HepG2 (cell line): ENCODE measurements around the gene TMEM271. TPM values are rescaled to one million over a fixed set of nuclear protein-coding genes. Genes with fewer than 3 reads are reported as not detected.

Source experiments
- ATAC-seq: fragments of 200-7000 bp; cut with Tn5 transposase; 3 replicates; pipeline ENCODE4 v1.9.1; 2020; ENCODE audit warnings: mild to moderate bottlenecking, moderate library complexity
- BruUV-seq: library from RNA; stranded (reverse); fragments of 400-500 nt; replicated peaks from 2 replicates; lab custom pipeline; 2021; lab: Mats Ljungman, UMichigan
- CTCF ChIA-PET: fragments of 300-600 bp; formaldehyde crosslinking; extraction: SDS; loops from one replicate; lab custom pipeline; 2021; ENCODE audit warnings: low total read pairs, inconsistent platforms, low intra/inter-chr PET ratio; lab: Yijun Ruan, JAX
- POLR2A ChIA-PET: fragments of 350-600 bp; sonication (Branson Sonifier 250); formaldehyde crosslinking; loops from one replicate; lab custom pipeline; 2020; ENCODE audit warnings: antibody characterized with exemption, inconsistent platforms; lab: Yijun Ruan, JAX
- DNase-seq: peaks from one replicate; pipeline ENCODE4 v3.0.0-alpha.2; 2015; ENCODE audit warnings: low spot score
- FAIRE-seq: peaks from 3 replicates; lab custom pipeline; 2011; peaks lifted over from hg19 to GRCh38; lab: Jason Lieb, UNC
- H2AFZ ChIP-seq: one replicate; pipeline ENCODE4 v1.6.1; 2011; ENCODE audit warnings: low read length, inconsistent platforms
- H3K27ac ChIP-seq: fragments of 300-600 bp; 3 replicates; pipeline ENCODE4 v1.8.0; 2011; ENCODE audit warnings: mixed run types, mild to moderate bottlenecking, mixed read lengths, low read length, inconsistent platforms; ENCODE audit not compliant: insufficient read depth; ENCODE audit errors: extremely low read length
- H3K27me3 ChIP-seq, 2 experiments: fragments of 200-600 bp in 1 of 2; 2 replicates in 1 of 2; 3 replicates in 1 of 2; pipeline versions ENCODE4 v1.6.0 to v1.8.0; 2011; ENCODE audit warnings: low read length in 2 of 2, mild to moderate bottlenecking in 2 of 2, moderate library complexity in 2 of 2, inconsistent platforms in 1 of 2; ENCODE audit not compliant: insufficient read depth in 2 of 2, control insufficient read depth in 1 of 2
- H3K36me3 ChIP-seq, 2 experiments: fragments of 200-600 bp in 1 of 2; replicated peaks in 1 of 2; 2 replicates in 1 of 2; 3 replicates in 1 of 2; pipeline versions ENCODE4 v1.5.1 to v1.8.0; 2011; ENCODE audit warnings: low read length in 2 of 2, inconsistent platforms in 1 of 2; ENCODE audit not compliant: insufficient read depth in 2 of 2, control insufficient read depth in 1 of 2
- H3K4me1 ChIP-seq: 2 replicates; pipeline ENCODE4 v1.5.1; 2012; ENCODE audit warnings: low read length, inconsistent platforms; ENCODE audit not compliant: insufficient read depth
- H3K4me2 ChIP-seq: 2 replicates; pipeline ENCODE4 v1.6.0; 2011; ENCODE audit warnings: low read depth, low read length, inconsistent platforms
- H3K4me3 ChIP-seq, 3 experiments: fragments of 200-600 bp in 1 of 3; sonication (generic), shearing (Covaris generic) in 1 of 3; replicated peaks in 1 of 3; 2 replicates each; pipeline ENCODE4 v1.5.1; 2011 to 2016; ENCODE audit warnings: low read length in 3 of 3, inconsistent platforms in 2 of 3, low read depth in 2 of 3, mild to moderate bottlenecking in 2 of 3, control low read depth in 1 of 3, mixed read lengths in 1 of 3; ENCODE audit not compliant: insufficient read depth in 1 of 3
- H3K79me2 ChIP-seq: one replicate; pipeline ENCODE4 v1.6.1; 2011; ENCODE audit warnings: low read length, inconsistent platforms; ENCODE audit not compliant: insufficient read depth
- H3K9ac ChIP-seq: 2 replicates; pipeline ENCODE4 v1.6.0; 2011; ENCODE audit warnings: mild to moderate bottlenecking, low read depth, low read length, inconsistent platforms; ENCODE audit not compliant: insufficient read depth
- H3K9me3 ChIP-seq: 2 replicates; pipeline ENCODE4 v1.5.1; 2012; ENCODE audit warnings: mild to moderate bottlenecking, low read length
- H4K20me1 ChIP-seq: 2 replicates; pipeline ENCODE4 v1.6.0; 2011; ENCODE audit warnings: inconsistent platforms, mild to moderate bottlenecking, low read length, moderate library complexity; ENCODE audit not compliant: insufficient read depth
- ZNF362 ChIP-seq: sonication (generic); formaldehyde crosslinking; IDR thresholded peaks from 2 replicates; pipeline ENCODE4 v1.4.0; 2020; ENCODE audit warnings: missing genetic modification reagents, mild to moderate bottlenecking, borderline replicate concordance
- ZNF577 ChIP-seq: sonication (generic); formaldehyde crosslinking; IDR thresholded peaks from 2 replicates; pipeline ENCODE4 v1.4.0; 2020; ENCODE audit warnings: mild to moderate bottlenecking, low read depth, missing genetic modification reagents, borderline replicate concordance
- ZNF616 ChIP-seq: sonication (generic); formaldehyde crosslinking; IDR thresholded peaks from 2 replicates; pipeline ENCODE4 v1.5.0; 2020; ENCODE audit warnings: low read depth, mild to moderate bottlenecking, missing genetic modification reagents
- ZNF780A ChIP-seq: sonication (generic); formaldehyde crosslinking; IDR thresholded peaks from 2 replicates; pipeline ENCODE4 v1.8.0; 2022; ENCODE audit warnings: mild to moderate bottlenecking, missing genetic modification reagents, moderate library complexity
- ZNF878 ChIP-seq: sonication (generic); formaldehyde crosslinking; IDR thresholded peaks from 2 replicates; pipeline ENCODE4 v1.8.1; 2023; ENCODE audit warnings: mild to moderate bottlenecking, missing genetic modification reagents, moderate library complexity
- WGBS: methylation state at CpG from one replicate; pipeline ENCODE4 v1.1.6; 2017; ENCODE audit warnings: low lambda C conversion rate; 5-methylcytosine and 5-hydroxymethylcytosine counted together
- in situ Hi-C: cut with HindIII; loops from 2 replicates; pipeline ENCODE4 v1.10.0; 2017; ENCODE audit warnings: low pct_unique_long_range_greater_than_20kb; ENCODE audit not compliant: extremely low pct_ligation_motif_present
- intact Hi-C: fragments of 100-400 bp; cut with micrococcal nuclease; formaldehyde crosslinking; loops from one replicate; pipeline ENCODE4 v1.10.0; 2022; ENCODE audit not compliant: unreplicated experiment
- polyA plus RNA-seq, 8 experiments: library from polyadenylated mRNA; depleted of rRNA in 3 of 8; stranded (reverse) in 7 of 8; unstranded in 1 of 8; fragments of >200 nt; fragmentation: Illumina TruSeq in 4 of 8; extraction: Trizol in 4 of 8; gene quantifications; 2 replicates each; pipeline versions ENCODE4 v1.2.1 to v1.2.3, GENCODE V29; 2011 to 2016; ENCODE audit warnings: low read depth in 4 of 8, missing spikeins in 1 of 8, mixed read lengths in 1 of 8; ENCODE audit not compliant: insufficient read depth in 1 of 8
- total RNA-seq, 5 experiments: library from RNA; depleted of rRNA; stranded (reverse); fragments of >200 nt; fragmentation: Illumina TruSeq; extraction: Trizol; gene quantifications; 2 replicates each; pipeline ENCODE4 v1.2.3, GENCODE V29; 2016; ENCODE audit warnings: low read depth in 1 of 5
- TF ChIP-seq, protein P1 (sequence below): sonication (generic); formaldehyde crosslinking; IDR thresholded peaks from 2 replicates; pipeline ENCODE4 v1.8.1; 2023; ENCODE audit warnings: missing genetic modification reagents, mild to moderate bottlenecking, borderline replicate concordance

The TMEM271 gene
- total and polyA plus RNA-seq, 2 of the 13 experiments (the other 11 are each of a cell fraction or from before 2014, with no cell fraction given): not detected

GRCh38 chr4:531076-531475, 45.0 kb downstream of the TMEM271 start:
- FAIRE-seq (no peak), ATAC-seq (no peak), DNase-seq (no peak)
- H3K9ac ChIP-seq: no peak overlapping the region
- H4K20me1 ChIP-seq: no peaks in the 10 kb centered on the region
- WGBS: 96% methylated on average over 5 of the region's 11 CpGs
- no peaks in the 10 kb centered on the region for H3K79me2 ChIP-seq
- BruUV-seq: no TSS peak
- peaks cover 9% of the 10 kb centered on the region; the same call in 1 of the 2 replicates for H3K4me1 ChIP-seq
- H3K4me2 ChIP-seq: no peak overlapping the region
- H3K9me3 ChIP-seq: no peaks in the 10 kb centered on the region
- peaks cover 25 to 54% of the 10 kb centered on the region in 2 experiments; a peak in 4 of 5 replicates for H3K36me3 ChIP-seq
- no peak overlapping the region for H3K4me3 ChIP-seq
- CTCF ChIA-PET: no interaction called here
- intact Hi-C loops: no loop called here
- H3K27me3 ChIP-seq: no peaks in the 10 kb centered on the region
- no peak overlapping the region for H3K27ac ChIP-seq
- POLR2A ChIA-PET: no interaction called here
- no peak for TF ChIP-seq ZNF616 (CRISPR knock-in tag)
- no peak for TF ChIP-seq ZNF362 (CRISPR knock-in tag)
- TF ChIP-seq, protein P1, sequence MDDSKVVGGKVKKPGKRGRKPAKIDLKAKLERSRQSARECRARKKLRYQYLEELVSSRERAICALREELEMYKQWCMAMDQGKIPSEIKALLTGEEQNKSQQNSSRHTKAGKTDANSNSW (CRISPR knock-in tag): no peak
- TF ChIP-seq ZNF780A: no peak
- no peak for TF ChIP-seq ZNF577
- TF ChIP-seq ZNF878 (CRISPR knock-in tag): no peak
- H2AFZ ChIP-seq: no peak overlapping the region
- in situ Hi-C loops: no loop called here
